ENCODE measurements around the gene EFCAB12. TPM values are rescaled to one million over a fixed set of nuclear protein-coding genes. Genes with fewer than 3 reads are reported as not detected.

EFCAB12 gene
- total RNA-seq, 1 donor from 2014 or later = 0.34 TPM

DNA sequence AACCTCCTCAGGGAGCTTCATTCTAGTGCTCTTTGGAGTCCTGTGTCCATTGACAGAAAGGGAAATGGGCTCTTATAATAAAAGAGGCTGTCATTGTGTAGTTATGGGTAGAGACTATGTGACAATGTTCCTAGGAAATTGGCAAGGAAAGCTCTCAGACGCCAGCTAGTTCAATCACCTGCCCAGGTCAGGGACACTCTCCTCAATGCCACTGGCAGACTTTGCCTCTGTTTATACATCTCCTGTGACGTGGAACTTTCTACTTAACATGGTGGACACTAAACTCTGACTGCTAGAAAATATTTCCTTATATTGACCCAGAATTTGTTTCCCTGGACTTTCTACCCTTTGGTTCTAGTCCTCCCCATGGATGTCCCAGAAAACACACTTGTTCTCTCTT lies 2.8 kb downstream of the EFCAB12 start:
- Mint-ChIP-seq H3K4me3 (no peak overlapping the region), H3K27me3 (ENCODE audit: insufficient read depth) (peaks cover 4% of the 10 kb centered on the region), H3K27ac (no peak overlapping the region), H3K9me3 (no peaks in the 10 kb centered on the region), H3K4me1 (ENCODE audit: low read depth) (peaks cover 39% of the 10 kb centered on the region), H3K36me3 (ENCODE audit: low read depth) (peaks cover 8% of the 10 kb centered on the region)
- intact Hi-C loops (cut with micrococcal nuclease) = no loop called here
- DNase-seq (ENCODE audit: low spot score) = no peak

- Mint-ChIP-seq H3K9me3 (no peaks in the 10 kb centered on the region), H3K36me3 (ENCODE audit: low read depth) (peaks cover 5% of the 10 kb centered on the region), H3K27me3 (ENCODE audit: insufficient read depth) (peaks cover 4% of the 10 kb centered on the region), H3K4me1 (ENCODE audit: low read depth) (peaks cover 39% of the 10 kb centered on the region), H3K27ac (no peak overlapping the region), H3K4me3 (no peak overlapping the region)
- DNase-seq (ENCODE audit: low spot score) = no peak
- intact Hi-C loops (cut with micrococcal nuclease) = no loop called here
Observed at GRCh38 chr3:129425213-129425612, 3.2 kb downstream of the EFCAB12 start.

DNA sequence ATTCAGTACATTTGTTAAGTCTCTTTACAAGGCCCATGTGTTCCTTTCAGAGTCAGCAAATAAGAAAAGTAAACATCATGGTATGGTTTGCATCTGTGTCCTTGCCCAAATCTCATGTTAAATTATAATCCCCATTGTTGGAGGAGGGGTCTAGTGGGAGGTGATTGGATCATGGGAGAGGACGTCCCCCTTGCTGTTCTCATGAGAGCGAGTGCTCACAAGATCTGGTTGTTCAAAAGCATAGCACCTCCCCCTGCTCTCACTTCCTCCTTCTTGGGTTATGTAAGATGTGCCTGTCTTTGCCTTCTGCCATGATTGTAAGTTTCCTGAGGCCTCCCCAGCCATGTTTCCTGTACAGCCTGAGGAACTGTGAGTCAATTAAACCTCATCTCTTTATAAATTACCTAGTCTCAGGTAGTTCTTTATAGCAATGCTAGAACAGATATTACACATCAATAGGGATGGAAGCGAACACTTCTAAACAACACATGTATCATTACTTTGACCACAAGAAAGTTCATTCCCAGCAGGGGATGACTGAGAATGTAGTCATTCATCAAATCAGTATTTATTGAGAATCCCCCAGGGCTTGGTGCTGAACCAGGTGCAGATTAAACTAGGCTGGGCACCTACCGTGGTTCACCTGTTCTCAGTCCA lies 4.1 kb downstream of the EFCAB12 start:
- peaks cover 31% of the 10 kb centered on the region for H3K4me1 Mint-ChIP-seq (ENCODE audit: low read depth)
- H3K27ac Mint-ChIP-seq = no peak overlapping the region
- peaks cover 5% of the 10 kb centered on the region for H3K36me3 Mint-ChIP-seq (ENCODE audit: low read depth)
- no peak for DNase-seq (ENCODE audit: low spot score)
- H3K9me3 Mint-ChIP-seq = no peaks in the 10 kb centered on the region
- intact Hi-C loops (cut with micrococcal nuclease) = no loop called here
- H3K27me3 Mint-ChIP-seq (ENCODE audit: insufficient read depth) = peaks cover 4% of the 10 kb centered on the region
- no peak overlapping the region for H3K4me3 Mint-ChIP-seq

GRCh38 chr3:129422897-129423296 lies 5.5 kb downstream of the EFCAB12 start:
- no peaks in the 10 kb centered on the region for H3K27me3 Mint-ChIP-seq (ENCODE audit: insufficient read depth)
- no peak overlapping the region for H3K27ac Mint-ChIP-seq
- no peak for DNase-seq (ENCODE audit: low spot score)
- H3K9me3 Mint-ChIP-seq = no peaks in the 10 kb centered on the region
- H3K36me3 Mint-ChIP-seq (ENCODE audit: low read depth) = no peaks in the 10 kb centered on the region
- intact Hi-C loops (cut with micrococcal nuclease) = no loop called here
- H3K4me1 Mint-ChIP-seq (ENCODE audit: low read depth) = peaks cover 17% of the 10 kb centered on the region
- H3K4me3 Mint-ChIP-seq = no peak overlapping the region

- intact Hi-C loops (cut with micrococcal nuclease) = no loop called here
- Mint-ChIP-seq H3K27ac (no peak overlapping the region), H3K27me3 (ENCODE audit: insufficient read depth) (no peaks in the 10 kb centered on the region), H3K9me3 (no peaks in the 10 kb centered on the region), H3K4me3 (no peak overlapping the region), H3K4me1 (ENCODE audit: low read depth) (peaks cover 13% of the 10 kb centered on the region), H3K36me3 (ENCODE audit: low read depth) (no peaks in the 10 kb centered on the region)
- DNase-seq (ENCODE audit: low spot score) = no peak
Observed at GRCh38 chr3:129421988-129422745, 6.3 kb downstream of the EFCAB12 start.

DNA sequence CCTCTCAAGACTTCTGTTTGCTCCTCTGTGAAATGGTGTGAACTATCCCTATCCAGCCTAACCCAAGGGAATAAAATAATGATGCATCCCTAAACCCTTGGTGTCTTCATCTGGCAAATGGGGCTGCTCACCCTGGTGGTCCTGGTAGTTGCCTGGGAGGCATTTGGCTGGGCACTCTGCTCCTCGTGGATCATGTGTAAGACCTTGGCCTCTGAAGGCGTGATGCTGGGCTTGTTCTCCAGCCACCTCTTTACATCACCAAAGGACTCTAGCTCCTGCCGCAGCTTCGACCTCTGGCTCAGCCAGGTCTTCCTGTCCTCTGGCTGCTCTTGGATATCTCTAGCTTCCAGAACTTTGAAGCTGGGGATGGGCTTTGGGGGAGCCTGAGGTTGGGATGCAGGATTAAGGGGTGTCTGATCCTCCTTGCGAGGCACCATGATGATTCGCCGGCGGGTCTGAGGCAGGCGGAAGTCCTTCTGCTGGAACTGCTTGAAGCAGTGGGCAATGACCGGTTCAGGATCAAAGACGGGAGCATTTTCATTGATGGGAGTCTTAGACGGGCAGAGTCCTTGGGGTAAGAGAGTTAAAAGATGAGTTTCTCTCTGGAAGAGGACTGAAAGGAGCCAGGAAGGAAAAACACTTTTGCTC lies 7.1 kb downstream of the EFCAB12 start:
- Mint-ChIP-seq H3K36me3 (ENCODE audit: low read depth) (no peaks in the 10 kb centered on the region), H3K4me3 (no peak overlapping the region), H3K9me3 (no peaks in the 10 kb centered on the region), H3K27me3 (ENCODE audit: insufficient read depth) (no peaks in the 10 kb centered on the region), H3K4me1 (ENCODE audit: low read depth) (peaks cover 13% of the 10 kb centered on the region), H3K27ac (no peak overlapping the region)
- intact Hi-C loops (cut with micrococcal nuclease) = no loop called here
- DNase-seq (ENCODE audit: low spot score) = no peak

- intact Hi-C loops (cut with micrococcal nuclease) = no loop called here
- H3K4me3 Mint-ChIP-seq = no peak overlapping the region
- no peaks in the 10 kb centered on the region for H3K27me3 Mint-ChIP-seq (ENCODE audit: insufficient read depth)
- peaks cover 8% of the 10 kb centered on the region for H3K4me1 Mint-ChIP-seq (ENCODE audit: low read depth)
- no peak overlapping the region for H3K27ac Mint-ChIP-seq
- no peaks in the 10 kb centered on the region for H3K9me3 Mint-ChIP-seq
- H3K36me3 Mint-ChIP-seq (ENCODE audit: low read depth) = no peaks in the 10 kb centered on the region
- DNase-seq (ENCODE audit: low spot score) = no peak
Observed at GRCh38 chr3:129419476-129419875, 9.0 kb downstream of the EFCAB12 start.

GRCh38 chr3:129418041-129418973 lies 10.1 kb downstream of the EFCAB12 start:
- intact Hi-C loops (cut with micrococcal nuclease) = no loop called here
- Mint-ChIP-seq H3K4me3 (no peak overlapping the region), H3K9me3 (no peaks in the 10 kb centered on the region), H3K27me3 (ENCODE audit: insufficient read depth) (no peaks in the 10 kb centered on the region), H3K27ac (no peak overlapping the region), H3K4me1 (ENCODE audit: low read depth) (no peaks in the 10 kb centered on the region), H3K36me3 (ENCODE audit: low read depth) (no peaks in the 10 kb centered on the region)
- DNase-seq (ENCODE audit: low spot score) = no peak

DNA sequence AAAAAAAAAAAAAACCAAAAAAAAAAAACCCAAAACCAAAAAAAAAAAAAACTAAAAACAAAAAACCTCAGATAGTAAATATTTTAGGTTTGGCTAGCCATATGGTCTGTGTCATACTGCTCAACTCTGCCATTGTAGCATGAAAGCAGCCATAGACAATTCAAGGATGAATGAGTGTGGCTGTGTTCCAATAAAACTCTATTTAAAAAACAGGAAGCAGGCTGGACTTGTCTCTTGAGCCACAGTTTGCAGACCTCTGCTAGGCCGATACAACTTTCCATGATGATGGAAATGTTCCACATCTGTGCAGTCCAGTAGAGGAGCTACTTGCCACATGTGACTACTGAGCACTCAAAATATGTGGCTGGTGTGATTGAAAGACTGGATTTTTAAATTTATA lies 11.1 kb downstream of the EFCAB12 start:
- Mint-ChIP-seq H3K9me3 (no peaks in the 10 kb centered on the region), H3K4me3 (no peak overlapping the region), H3K36me3 (ENCODE audit: low read depth) (no peaks in the 10 kb centered on the region), H3K27me3 (ENCODE audit: insufficient read depth) (peaks cover 3% of the 10 kb centered on the region), H3K27ac (no peak overlapping the region), H3K4me1 (ENCODE audit: low read depth) (no peaks in the 10 kb centered on the region)
- intact Hi-C loops (cut with micrococcal nuclease) = no loop called here
- no peak for DNase-seq (ENCODE audit: low spot score)

- H3K4me3 Mint-ChIP-seq = no peak overlapping the region
- H3K4me1 Mint-ChIP-seq (ENCODE audit: low read depth) = no peaks in the 10 kb centered on the region
- H3K27me3 Mint-ChIP-seq (ENCODE audit: insufficient read depth) = peaks cover 4% of the 10 kb centered on the region
- no peaks in the 10 kb centered on the region for H3K9me3 Mint-ChIP-seq
- no peak for DNase-seq (ENCODE audit: low spot score)
- H3K27ac Mint-ChIP-seq = no peak overlapping the region
- no peaks in the 10 kb centered on the region for H3K36me3 Mint-ChIP-seq (ENCODE audit: low read depth)
- intact Hi-C loops (cut with micrococcal nuclease) = no loop called here
Observed at GRCh38 chr3:129416415-129416814, 12.0 kb downstream of the EFCAB12 start.

DNA sequence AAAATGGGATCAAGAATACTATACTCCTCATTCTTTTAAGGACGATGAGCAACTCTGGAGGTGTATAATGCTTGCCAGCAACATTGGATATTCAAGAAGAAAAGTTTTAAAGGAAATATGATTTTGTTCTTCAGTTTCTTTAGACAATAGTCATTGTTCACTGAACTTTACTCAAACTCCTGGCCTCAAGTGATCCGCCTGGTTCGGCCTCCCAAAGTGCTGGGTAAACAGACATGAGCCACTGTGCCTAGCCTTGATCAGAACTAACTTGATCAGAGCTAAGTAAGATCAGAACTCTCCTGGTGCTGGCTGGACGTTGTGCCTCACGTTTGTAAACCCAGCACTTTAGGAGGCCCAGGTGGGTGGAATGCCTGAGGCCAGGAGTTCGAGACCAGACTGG lies 12.6 kb downstream of the EFCAB12 start:
- Mint-ChIP-seq H3K27me3 (ENCODE audit: insufficient read depth) (peaks cover 4% of the 10 kb centered on the region), H3K27ac (no peak overlapping the region), H3K4me3 (no peak overlapping the region), H3K9me3 (no peaks in the 10 kb centered on the region), H3K36me3 (ENCODE audit: low read depth) (no peaks in the 10 kb centered on the region), H3K4me1 (ENCODE audit: low read depth) (no peaks in the 10 kb centered on the region)
- DNase-seq (ENCODE audit: low spot score) = no peak
- intact Hi-C loops (cut with micrococcal nuclease) = no loop called here

- H3K27ac Mint-ChIP-seq = no peak overlapping the region
- DNase-seq (ENCODE audit: low spot score) = no peak
- H3K27me3 Mint-ChIP-seq (ENCODE audit: insufficient read depth) = peaks cover 6% of the 10 kb centered on the region
- no peaks in the 10 kb centered on the region for H3K36me3 Mint-ChIP-seq (ENCODE audit: low read depth)
- no peaks in the 10 kb centered on the region for H3K4me1 Mint-ChIP-seq (ENCODE audit: low read depth)
- no peak overlapping the region for H3K4me3 Mint-ChIP-seq
- intact Hi-C loops (cut with micrococcal nuclease) = no loop called here
- no peaks in the 10 kb centered on the region for H3K9me3 Mint-ChIP-seq
Observed at GRCh38 chr3:129415378-129415777, 13.1 kb downstream of the EFCAB12 start.

Measured in activated T-helper 1 cell treated with anti-CD3 and anti-CD28 coated beads, Interleukin-12 subunit alpha, Interleukin-12 subunit beta, Interleukin-2, Interleukin-4 antibody, amounts not matched to agents 30 ng/mL and 10 ng/mL and 1 ng/mL, durations not matched to agents 14 hours and 24 hours and 36 hours (primary cell).